Measurements from ENCODE around the gene HES1.
"Not testable (repeated sequence)": the region's sequence is repeated elsewhere in the genome, so short reads cannot be mapped to it uniquely, and the experiment has no call there.

The HES1 gene

DNA sequence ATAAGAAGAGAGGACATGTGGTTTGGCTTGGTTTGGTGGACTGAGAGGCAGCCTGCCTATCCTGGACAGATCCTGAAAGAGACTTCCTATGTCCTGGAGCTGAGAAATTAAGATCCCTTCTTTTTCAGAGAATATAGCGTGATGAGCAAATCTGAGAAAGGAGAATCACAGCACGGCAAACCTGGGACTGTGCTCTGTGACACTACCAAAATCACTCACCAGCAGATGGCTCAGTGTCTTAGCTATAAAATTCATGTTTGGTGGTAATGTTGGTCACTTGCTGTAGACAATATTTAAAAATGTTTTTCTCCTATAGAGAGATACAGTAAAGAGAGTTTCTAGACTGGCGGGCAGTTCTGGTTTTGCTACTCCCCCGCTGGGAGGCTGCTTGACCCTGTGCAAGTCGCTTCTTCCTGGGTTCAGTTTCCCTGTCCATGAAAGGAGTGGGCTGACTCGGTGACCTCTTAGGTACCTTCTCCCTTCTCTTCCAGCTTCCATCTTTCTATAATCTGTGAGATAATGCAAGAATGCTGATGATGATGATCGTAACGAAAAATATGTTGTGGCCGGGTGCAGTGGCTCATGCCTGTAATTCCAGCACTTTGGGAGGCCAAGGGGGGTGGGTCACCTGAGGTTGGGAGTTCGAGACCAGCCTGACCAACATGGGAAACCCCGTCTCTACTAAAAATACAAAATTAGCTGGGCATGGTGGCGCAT, 7.6 kb upstream of the HES1 start:
- no peak for DNase-seq (ENCODE audit: low read depth)

DNA sequence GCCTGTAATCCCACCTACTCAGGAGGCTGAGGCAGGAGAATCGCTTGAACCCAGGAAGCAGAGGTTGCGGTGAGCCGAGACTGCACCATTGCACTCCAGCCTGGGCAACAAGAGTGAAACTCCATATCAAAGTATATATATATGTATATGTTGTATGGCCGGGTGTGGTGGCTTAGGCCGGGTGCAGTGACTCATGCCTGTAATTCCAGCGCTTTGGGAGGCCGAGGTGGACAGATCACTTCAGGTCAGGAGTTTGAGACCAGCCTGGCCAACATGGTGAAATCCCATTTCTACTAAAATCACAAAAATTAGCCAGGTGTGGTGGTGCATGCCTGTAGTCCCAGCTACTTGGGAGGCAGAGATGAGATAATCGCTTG, 7.0 kb upstream of the HES1 start:
- not testable (repeated sequence) for DNase-seq (ENCODE audit: low read depth)

DNA sequence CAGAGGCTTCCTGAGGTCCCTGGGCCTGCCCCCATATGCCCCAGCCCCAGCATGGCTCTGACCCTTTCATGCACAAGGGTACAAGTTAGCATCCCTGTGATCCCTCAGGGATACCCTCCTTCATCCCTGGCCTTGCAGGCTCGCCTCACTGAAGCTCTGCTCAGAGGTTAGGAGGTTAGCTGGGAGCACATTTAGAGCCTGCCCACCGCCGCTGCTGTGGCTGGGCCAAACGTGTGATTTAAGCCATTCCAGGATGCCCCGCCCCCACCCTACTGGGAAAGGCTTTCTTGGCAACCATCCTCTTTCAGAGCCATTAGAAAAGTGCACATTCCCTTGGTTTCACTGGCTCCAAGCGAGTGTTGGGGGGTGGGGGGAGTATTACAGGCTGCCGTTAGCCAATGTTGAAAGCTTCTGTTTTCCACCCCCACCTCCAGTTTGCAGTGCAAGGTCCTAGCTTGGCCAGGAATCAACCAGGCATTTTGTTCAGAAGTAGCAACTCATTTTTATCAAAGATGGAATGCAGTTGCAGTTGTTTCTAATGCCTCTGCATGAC, 6.3 kb upstream of the HES1 start:
- no peak for DNase-seq (ENCODE audit: low read depth)

DNA sequence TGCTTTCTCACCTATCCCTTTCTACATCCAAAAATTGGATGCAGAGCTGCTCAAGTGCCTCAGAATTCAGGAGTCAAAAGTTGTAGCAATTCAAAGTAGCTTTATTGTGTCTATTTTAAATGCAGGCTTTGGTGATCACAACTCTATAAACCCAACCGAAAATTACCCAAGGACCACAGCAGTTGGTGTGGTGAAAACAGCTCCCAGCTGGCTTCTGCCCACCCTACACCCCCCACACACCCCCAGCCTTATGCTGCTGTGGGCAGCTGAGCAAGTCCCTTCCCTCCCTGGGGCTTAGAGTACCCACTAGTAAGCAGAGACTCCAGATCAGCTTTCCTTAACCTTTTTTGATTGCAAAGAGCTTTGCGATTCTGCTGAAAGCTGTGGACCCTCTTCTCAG, 5.8 kb upstream of the HES1 start:
- no peak for DNase-seq (ENCODE audit: low read depth)

GRCh38 chr3:194130807-194131589, 5.0 kb upstream of the HES1 start:
- no peak for DNase-seq (ENCODE audit: low read depth)

- no peak for DNase-seq (ENCODE audit: low read depth)
These were observed 3.3 kb upstream of the HES1 start for GRCh38 chr3:194132465-194133286.

DNA sequence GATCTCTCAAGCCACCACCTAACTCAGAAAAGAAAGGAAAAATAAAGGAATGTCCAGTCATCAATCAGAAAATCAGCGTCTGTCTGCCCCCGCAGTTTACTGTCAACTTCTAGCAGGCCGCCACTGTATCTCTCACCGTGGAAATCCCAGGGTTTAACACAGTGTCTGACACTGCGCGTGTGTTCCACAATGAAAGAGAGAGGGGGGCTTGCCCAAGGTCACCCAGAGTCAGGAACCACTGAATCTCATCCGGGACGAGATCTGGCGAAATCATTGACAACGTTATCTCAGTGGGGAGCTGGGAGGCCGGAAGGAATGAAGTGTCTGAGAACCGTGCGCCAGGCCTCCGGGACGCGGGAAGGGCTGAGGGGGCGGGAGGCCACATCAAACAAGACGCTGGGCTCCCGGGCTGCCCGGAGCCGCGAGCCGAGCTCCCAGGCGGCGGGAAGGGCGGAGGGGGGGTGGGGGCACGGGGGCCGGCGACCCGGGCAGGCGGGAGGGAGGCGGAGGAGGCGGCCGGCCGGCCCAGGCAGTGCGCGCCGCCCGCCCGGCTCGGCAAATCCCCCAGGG, 2.2 kb upstream of the HES1 start:
- no peak for DNase-seq (ENCODE audit: low read depth)

DNA sequence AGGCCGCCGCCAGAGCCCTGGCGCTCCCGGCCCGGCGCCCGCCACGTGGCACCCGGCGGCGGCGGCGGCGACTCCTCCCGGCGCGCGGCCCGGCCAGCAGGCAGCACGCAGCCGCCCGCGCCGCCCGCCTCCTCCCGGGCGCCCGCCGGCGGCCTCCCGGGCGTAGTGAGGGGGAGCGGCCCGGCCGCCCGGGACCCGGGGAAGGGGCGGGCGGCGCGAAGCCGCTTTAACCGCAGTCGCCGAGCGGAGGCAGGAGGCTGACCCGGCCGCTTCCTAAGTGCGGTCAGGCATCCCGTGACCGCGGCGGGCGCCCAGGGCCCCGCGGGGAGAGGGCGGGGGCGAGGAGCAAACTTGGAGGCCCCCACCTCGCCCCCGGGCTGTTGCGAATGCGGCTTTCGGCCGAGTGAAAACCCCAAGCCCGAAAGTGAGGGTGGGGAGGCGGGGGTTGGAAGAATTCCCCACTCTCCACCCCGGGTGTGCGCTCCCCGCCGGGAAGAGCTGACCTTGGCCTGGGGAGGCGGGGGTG, 1.7 kb upstream of the HES1 start:
- DNase-seq (ENCODE audit: low read depth): no peak

DNA sequence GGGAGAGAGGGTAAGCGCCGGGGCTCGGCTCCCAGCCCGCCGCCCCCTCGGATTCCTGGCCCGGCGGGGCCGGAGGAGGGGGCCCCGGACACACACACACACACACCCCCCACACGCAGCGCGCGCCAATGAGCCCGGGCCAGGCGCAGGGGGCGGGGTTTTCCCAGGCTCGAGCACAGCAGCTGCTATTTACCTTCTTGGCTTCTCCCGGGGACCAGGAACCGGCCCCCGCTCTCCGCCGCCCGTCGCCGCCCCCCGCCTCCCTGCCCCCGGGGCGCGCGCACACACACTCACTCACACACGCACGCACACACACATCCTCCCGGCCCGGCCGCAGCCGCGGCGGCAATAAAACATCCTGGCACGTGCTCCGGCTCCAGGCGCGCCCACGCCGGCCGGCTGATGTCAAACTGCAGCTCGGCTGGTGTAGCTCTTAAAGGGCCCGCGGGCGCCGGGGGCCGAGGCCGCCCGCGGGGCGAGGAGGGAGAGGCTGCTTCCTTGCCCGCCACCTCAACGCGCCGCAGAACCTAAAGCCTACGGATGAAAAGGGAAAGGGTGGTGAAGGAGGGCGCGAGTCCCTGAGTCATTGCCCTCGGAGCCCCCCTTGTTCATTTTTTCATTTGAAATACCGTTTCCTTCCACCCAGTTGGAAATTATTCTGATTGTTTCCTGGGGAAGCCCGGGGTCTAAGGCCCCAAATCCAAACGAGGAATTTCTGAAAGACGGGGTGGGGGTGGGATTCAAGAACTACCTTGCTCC, 1.0 kb upstream of the HES1 start:
- peak; percentile 50 for DNase-seq (ENCODE audit: low read depth)

DNA sequence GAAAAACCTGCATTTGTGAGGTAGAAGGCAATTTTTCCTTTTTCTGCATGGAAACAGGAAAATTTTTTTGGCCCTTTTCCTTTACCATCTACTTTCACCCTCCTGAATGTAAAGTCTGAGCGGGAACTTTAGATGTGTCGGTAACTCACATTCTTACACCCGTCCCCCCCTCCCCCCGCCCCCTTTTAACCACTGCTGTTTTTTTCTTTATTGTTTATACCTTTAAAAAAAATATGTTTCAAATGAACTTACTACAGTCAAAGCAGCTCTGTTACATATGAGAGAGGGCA, 487 bp upstream of the HES1 start:
- DNase-seq (ENCODE audit: low read depth): no peak

DNA sequence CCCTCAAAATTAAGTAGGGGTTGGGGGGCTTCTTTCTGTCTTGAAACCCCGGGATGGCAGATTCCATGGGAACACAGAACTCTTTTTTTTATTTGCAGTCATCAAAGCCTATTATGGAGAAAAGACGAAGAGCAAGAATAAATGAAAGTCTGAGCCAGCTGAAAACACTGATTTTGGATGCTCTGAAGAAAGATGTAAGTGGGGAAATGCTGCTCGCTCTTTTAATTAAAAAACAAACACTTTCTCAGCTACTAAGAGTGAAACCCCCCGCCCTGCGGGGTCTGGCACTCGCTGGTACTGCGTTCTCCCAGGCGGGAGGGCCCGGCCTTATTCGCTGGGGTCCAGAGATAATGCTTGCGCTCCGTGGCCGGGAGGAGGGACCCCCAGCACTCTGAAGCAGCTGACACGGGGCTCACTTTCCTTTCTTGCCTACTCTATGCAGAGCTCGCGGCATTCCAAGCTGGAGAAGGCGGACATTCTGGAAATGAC, 615 bp downstream of the HES1 start:
- no peak for DNase-seq (ENCODE audit: low read depth)

GRCh38 chr3:194137008-194137505, 1.1 kb downstream of the HES1 start:
- DNase-seq (ENCODE audit: low read depth): no peak

DNA sequence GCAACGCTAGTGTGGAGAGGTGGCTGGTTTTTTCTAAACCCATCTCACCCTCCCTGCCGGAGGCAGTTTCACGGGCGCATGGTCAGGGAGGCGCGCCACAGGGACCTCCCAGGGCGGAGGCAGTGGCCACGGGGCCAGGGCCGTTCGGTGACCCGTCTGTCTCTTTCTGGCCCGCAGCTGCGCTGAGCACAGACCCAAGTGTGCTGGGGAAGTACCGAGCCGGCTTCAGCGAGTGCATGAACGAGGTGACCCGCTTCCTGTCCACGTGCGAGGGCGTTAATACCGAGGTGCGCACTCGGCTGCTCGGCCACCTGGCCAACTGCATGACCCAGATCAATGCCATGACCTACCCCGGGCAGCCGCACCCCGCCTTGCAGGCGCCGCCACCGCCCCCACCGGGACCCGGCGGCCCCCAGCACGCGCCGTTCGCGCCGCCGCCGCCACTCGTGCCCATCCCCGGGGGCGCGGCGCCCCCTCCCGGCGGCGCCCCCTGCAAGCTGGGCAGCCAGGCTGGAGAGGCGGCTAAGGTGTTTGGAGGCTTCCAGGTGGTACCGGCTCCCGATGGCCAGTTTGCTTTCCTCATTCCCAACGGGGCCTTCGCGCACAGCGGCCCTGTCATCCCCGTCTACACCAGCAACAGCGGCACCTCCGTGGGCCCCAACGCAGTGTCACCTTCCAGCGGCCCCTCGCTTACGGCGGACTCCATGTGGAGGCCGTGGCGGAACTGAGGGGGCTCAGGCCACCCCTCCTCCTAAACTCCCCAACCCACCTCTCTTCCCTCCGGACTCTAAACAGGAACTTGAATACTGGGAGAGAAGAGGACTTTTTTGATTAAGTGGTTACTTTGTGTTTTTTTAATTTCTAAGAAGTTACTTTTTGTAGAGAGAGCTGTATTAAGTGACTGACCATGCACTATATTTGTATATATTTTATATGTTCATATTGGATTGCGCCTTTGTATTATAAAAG, 1.8 kb downstream of the HES1 start:
- DNase-seq (ENCODE audit: low read depth): no peak

- DNase-seq (ENCODE audit: low read depth): no peak
These were observed 2.8 kb downstream of the HES1 start for GRCh38 chr3:194138732-194139070.

DNA sequence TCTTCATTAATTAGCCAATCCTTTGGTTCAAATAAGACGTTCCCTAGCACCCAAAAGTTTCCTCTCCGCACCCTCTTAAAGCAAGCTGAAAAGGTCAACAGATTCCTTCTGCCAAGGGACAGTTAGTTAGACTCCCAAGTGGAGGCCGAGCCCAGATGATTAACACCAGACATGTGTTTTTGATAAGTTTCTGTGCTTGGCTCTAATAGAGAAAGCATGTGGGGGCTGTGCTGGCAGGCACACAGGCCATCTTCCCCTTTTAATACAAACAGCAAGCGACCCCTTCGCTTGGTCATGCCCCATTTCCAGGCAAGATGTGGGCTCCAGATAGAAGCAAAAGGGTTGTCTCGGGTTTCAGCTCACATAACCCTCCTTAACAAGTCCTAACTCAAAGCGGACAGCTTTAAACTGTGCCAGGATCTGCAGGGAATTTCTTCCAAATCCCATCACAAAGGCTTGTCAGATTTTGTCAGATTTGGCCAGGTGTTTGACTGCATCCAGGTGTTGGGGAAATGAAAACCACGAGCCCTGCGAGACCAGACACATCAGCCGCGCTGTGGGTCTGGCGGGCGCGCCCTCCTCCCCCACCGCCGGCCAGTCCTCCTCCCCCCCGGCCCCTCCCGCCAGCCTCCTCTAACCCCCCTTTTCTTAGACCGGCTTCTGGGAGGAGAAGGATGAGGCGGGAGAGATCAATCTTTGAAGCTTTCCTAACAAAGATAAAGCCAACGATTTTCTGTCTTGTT, 3.3 kb downstream of the HES1 start:
- DNase-seq (ENCODE audit: low read depth): no peak

GRCh38 chr3:194139814-194140391, 4.0 kb downstream of the HES1 start:
- DNase-seq (ENCODE audit: low read depth): no peak

DNA sequence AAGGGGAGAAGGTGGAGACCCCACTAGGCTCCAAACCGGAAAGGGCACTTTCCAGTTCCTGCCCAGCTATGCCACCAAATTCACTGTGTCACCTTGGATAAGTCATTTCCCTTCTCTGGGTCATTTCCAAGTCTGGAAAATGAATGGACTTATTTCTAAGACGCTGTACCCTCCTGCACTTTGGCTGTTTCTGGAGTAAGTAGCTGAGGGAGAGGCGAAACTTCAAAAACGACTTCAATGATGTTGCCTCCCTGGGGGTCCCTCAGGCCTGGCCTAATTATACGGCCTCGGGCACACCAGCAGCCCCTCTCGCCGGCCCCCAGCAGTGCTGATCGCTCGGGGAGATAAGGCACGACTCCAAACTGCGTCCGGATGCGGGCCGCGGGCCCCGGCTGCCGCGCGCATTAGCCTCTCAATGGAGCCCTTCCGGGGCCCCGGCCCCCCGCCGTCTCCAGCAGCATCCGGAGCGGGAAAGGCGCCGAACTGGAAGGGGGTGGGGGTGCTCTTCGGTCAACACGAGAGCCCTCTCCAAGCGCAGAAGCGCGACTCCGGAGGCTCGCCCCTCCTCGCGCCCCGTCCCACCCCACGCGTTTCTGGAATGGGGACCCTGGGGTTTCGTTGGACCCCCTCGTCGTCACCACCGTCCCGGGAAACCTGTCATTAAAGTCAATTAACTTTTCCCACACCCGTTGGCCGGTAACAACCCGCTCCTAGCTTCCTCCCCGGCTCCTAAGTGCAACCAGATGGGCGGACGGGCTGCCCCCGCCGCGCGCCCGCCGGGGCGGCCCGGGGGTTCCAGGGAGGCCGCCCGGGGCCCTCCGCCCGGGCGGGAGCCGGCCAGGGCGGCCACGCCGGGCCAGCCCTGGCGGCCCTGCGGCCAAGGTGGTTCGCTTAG, 4.8 kb downstream of the HES1 start:
- DNase-seq (ENCODE audit: low read depth): no peak

Measured in stimulated activated CD8-positive, alpha-beta memory T cell treated with anti-CD3 and anti-CD28 coated beads, Interleukin-7, amount 100 ng/mL, for 24 hours (primary cell).